ENCODE data around the gene SKI. TPM values are rescaled to one million over a fixed set of nuclear protein-coding genes. Genes with fewer than 3 reads are reported as not detected.
A peak's percentile ranks its signal among the peaks of the same experiment; 100 is the strongest.
"Not testable (repeated sequence)": the region's sequence is repeated elsewhere in the genome, so short reads cannot be mapped to it uniquely, and the experiment has no call there.

Gene SKI
- total RNA-seq, 4 donors from 2014 or later = 24.4 to 52.4 (median 32.2) TPM

DNA sequence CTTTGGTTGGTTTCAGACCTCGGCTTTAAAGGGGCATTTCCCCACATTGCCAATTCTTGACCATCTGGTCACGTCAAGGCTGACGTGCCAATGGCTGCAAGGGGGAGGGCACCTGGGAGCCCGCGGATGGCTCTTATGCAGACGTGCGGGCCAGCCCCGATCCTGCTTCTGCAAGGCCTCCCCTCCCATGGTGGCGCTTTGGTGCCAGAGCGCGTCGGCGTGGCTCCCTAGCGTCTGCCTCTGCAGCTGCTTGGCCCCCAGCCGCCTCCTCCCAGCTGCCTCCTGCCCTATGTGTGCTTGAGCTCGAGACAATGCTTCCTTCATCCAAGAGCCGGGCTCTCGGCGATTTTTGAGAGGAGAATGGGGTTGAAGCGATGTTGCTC is 29.1 kb downstream of the SKI start:
- in situ Hi-C loops (cut with MboI; ENCODE audit: low pct_ligation_motif_present in 1 of 4, low pct_unique_long_range_greater_than_20kb in 1 of 4, low sequenced_read_pairs in 3 of 4) = no loop called here

DNA sequence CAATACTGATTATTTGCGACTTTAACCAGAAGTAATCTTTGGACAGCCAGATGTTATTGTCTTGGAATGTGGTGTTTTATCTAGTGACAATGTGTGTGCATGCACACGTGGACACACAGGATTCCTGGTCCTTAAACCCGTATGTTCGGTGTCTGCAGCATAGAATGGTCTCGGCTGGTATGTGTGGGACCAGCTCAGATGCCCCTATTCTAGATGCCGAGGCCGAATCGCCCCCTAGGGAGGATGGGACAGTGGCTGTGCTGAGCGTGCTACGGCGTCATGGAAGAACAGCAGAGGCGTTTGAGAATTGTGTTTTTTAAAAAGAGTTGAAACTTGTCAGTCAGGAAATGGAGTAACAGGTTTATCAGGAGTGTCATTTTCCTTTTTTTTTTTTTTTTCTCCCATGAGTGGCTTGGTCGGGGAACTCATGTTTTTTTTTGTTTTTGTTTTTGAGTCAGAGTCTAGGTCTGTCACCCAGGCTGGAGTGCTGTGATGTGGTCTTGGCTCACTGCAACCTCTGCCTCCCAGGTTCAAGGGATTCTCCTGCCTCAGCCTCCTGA is 30.1 kb downstream of the SKI start:
- intact Hi-C loops (cut with DNase I; ENCODE audit: low total_unique reads) (no loop called here), in situ Hi-C loops (cut with MboI; ENCODE audit: low pct_ligation_motif_present in 1 of 4, low pct_unique_long_range_greater_than_20kb in 1 of 4, low sequenced_read_pairs in 3 of 4) (no loop called here)
- Histone ChIP-seq H3K36me3 (no peaks in the 10 kb centered on the region), H3K9me3 (peaks cover 0 to 13% of the 10 kb centered on the region in 2 donors), H3K4me1 (peaks cover 15 to 60% (median 21%) of the 10 kb centered on the region in 4 donors), H3K27me3 (no peaks in the 10 kb centered on the region), H3K27ac (peak overlapping the region in 1 of 4 donors; percentile 44), H3K4me3 (no peak overlapping the region)
- no peak for DNase-seq
- WGBS, 2 donors (ENCODE audit: low coverage in 1 of 2) = 73 to 80% methylated on average over 9 to 13 of the region's 13 CpGs
- TF ChIP-seq POLR2AphosphoS5 (IDR thresholded peaks at IDR 0.05) = no peak
- TF ChIP-seq, protein P1, sequence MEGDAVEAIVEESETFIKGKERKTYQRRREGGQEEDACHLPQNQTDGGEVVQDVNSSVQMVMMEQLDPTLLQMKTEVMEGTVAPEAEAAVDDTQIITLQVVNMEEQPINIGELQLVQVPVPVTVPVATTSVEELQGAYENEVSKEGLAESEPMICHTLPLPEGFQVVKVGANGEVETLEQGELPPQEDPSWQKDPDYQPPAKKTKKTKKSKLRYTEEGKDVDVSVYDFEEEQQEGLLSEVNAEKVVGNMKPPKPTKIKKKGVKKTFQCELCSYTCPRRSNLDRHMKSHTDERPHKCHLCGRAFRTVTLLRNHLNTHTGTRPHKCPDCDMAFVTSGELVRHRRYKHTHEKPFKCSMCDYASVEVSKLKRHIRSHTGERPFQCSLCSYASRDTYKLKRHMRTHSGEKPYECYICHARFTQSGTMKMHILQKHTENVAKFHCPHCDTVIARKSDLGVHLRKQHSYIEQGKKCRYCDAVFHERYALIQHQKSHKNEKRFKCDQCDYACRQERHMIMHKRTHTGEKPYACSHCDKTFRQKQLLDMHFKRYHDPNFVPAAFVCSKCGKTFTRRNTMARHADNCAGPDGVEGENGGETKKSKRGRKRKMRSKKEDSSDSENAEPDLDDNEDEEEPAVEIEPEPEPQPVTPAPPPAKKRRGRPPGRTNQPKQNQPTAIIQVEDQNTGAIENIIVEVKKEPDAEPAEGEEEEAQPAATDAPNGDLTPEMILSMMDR (IDR thresholded peaks at IDR 0.05) = no peak
- TF ChIP-seq POLR2A (IDR thresholded peaks at IDR 0.05) = no peak

More for the DNA sequence above, 29.1 kb downstream of the SKI start:
- Histone ChIP-seq H3K4me1 (peaks cover 17 to 63% (median 21%) of the 10 kb centered on the region in 4 donors), H3K36me3 (no peaks in the 10 kb centered on the region), H3K9me3 (peaks cover 0 to 13% of the 10 kb centered on the region in 2 donors), H3K27me3 (no peaks in the 10 kb centered on the region), H3K4me3 (no peak overlapping the region), H3K27ac (peak overlapping the region in 3 of 4 donors; percentile 7 to 79 (median 70))
- 89 to 90% methylated on average over 10 to 20 of the region's 20 CpGs for WGBS, 2 donors (ENCODE audit: low coverage in 1 of 2)
- no peak for DNase-seq
- TF ChIP-seq POLR2AphosphoS5 (IDR thresholded peaks at IDR 0.05) = no peak
- TF ChIP-seq, protein P1 (IDR thresholded peaks at IDR 0.05) = no peak
- no peak for TF ChIP-seq POLR2A (IDR thresholded peaks at IDR 0.05)
- TF ChIP-seq EP300 (IDR thresholded peaks at IDR 0.05; ENCODE audit: low read depth) = no peak
- intact Hi-C loops (cut with DNase I; ENCODE audit: low total_unique reads) = no loop called here

DNA sequence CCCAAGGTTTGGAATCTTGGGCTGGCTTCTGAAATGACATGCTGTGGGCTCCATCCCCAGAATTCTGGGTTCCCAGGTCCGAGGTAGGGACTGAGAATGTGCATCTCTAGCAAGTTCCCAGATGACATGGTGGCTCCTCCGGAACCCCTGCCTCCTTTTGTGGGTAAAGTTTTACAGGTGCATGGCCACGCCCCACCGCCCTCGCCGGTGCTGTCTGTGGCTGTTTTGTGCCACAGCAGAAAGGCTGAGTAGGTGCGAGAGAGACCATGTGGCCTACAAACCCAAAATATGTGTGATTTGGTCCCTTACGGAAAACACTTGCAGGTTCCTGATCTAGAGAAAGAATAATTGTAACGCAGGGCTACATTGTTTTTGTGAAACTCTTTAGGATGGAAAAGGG is 30.9 kb downstream of the SKI start:
- Histone ChIP-seq H3K36me3 (no peaks in the 10 kb centered on the region), H3K4me1 (peaks cover 15 to 60% (median 20%) of the 10 kb centered on the region in 4 donors), H3K27me3 (no peaks in the 10 kb centered on the region), H3K4me3 (no peak overlapping the region), H3K9me3 (peaks cover 0 to 13% of the 10 kb centered on the region in 2 donors), H3K27ac (peak overlapping the region in 2 of 4 donors; percentile 31 to 44)
- DNase-seq = no peak
- intact Hi-C loops (cut with DNase I; ENCODE audit: low total_unique reads) = no loop called here
- 60 to 70% methylated on average over 1 to 9 of the region's 9 CpGs for WGBS, 2 donors (ENCODE audit: low coverage in 1 of 2)
- TF ChIP-seq, protein P1 (IDR thresholded peaks at IDR 0.05) = no peak
- TF ChIP-seq POLR2AphosphoS5 (IDR thresholded peaks at IDR 0.05) = no peak
- in situ Hi-C loops (cut with MboI; ENCODE audit: low pct_ligation_motif_present in 1 of 4, low pct_unique_long_range_greater_than_20kb in 1 of 4, low sequenced_read_pairs in 3 of 4) = no loop called here

DNA sequence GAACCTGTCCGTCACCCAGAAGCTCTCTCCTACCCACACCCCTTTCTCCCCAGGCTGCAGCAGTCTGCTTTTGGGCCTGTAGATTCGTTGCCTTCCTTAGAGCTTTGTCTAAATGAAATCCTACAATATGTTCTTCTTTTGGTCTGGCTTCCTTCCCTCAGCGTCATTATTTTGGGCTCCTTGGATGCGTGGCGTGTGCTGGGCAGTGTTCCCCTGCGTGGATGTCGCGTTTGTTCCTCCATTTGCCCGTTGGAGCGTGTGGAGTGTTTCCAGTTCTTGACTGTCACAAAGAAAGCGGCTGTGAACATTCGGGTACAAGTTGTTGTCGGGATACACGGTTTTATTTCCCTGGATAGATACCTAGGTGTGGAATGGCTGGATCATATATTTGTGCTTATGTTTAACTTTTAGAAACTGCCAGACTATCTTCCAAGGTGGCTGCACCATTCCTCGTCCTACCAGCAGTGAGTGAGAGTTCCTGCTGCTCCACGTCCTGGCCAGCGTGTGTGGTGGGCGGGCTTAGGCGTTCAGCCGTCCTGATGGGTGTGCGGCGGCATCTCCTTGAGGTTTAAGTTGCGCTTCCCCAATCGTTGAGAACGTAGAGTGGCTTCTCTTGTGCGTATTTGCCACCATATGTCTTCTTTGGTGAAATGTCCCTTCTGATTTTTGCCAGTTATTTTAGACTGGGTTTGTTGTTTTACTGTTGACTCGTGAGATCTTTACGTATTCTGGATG is 31.7 kb downstream of the SKI start:
- 81 to 83% methylated on average over 19 to 28 of the region's 28 CpGs for WGBS, 2 donors (ENCODE audit: low coverage in 1 of 2)
- H3K27ac ChIP-seq = peak overlapping the region in 1 of 4 donors; percentile 10
- H3K36me3 ChIP-seq = no peaks in the 10 kb centered on the region
- no peak overlapping the region for H3K4me3 ChIP-seq
- H3K4me1 ChIP-seq = peaks cover 15 to 60% (median 19%) of the 10 kb centered on the region in 4 donors
- intact Hi-C loops (cut with DNase I; ENCODE audit: low total_unique reads) = no loop called here
- H3K9me3 ChIP-seq = peaks cover 0 to 13% of the 10 kb centered on the region in 2 donors
- TF ChIP-seq POLR2AphosphoS5 (IDR thresholded peaks at IDR 0.05) (no peak), EP300 (IDR thresholded peaks at IDR 0.05; ENCODE audit: low read depth) (no peak), POLR2A (IDR thresholded peaks at IDR 0.05) (no peak)
- TF ChIP-seq, protein P1 (IDR thresholded peaks at IDR 0.05) = no peak
- no peaks in the 10 kb centered on the region for H3K27me3 ChIP-seq
- DNase-seq = no peak
- in situ Hi-C loops (cut with MboI; ENCODE audit: low pct_ligation_motif_present in 1 of 4, low pct_unique_long_range_greater_than_20kb in 1 of 4, low sequenced_read_pairs in 3 of 4) = no loop called here

DNA sequence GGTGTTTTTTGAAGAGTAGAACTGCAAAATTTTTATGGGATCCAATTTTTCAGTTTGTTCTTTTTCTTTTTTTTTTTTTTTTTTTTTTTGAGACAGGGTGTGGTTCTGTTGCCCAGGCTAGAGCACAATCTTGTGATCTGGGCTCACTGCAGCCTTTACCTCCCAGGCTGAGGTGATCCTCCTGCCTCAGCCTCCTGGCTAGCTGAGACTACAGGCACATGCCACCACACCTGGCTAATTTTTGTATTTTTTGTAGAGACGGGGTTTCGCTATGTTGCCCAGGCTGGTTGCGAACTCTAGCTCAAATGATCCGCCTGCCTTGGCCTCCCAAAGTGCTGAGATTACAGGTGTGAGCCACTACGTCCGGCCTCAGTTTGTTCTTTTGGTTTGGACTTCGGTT is 32.4 kb downstream of the SKI start:
- H3K4me3 ChIP-seq; DNase-seq; H3K9me3 ChIP-seq; in situ Hi-C loops (cut with MboI; ENCODE audit: low pct_ligation_motif_present in 1 of 4, low pct_unique_long_range_greater_than_20kb in 1 of 4, low sequenced_read_pairs in 3 of 4); intact Hi-C loops (cut with DNase I; ENCODE audit: low total_unique reads); H3K27me3 ChIP-seq; H3K36me3 ChIP-seq; H3K27ac ChIP-seq: not testable (repeated sequence)
- peaks cover 15 to 63% (median 19%) of the 10 kb centered on the region in 4 donors for H3K4me1 ChIP-seq
- WGBS, 2 donors (ENCODE audit: low coverage in 1 of 2) = 93 to 100% methylated on average over 4 to 7 of the region's 7 CpGs

Data from transverse colon (tissue), 4 donors.